Occipital lobe (tissue), 2 donors: ENCODE measurements around the gene AMOTL1. TPM values are rescaled to one million over a fixed set of nuclear protein-coding genes. Genes with fewer than 3 reads are reported as not detected.
A peak's percentile ranks its signal among the peaks of the same experiment; 100 is the strongest.

Experiments used
- DNase-seq: peaks from one replicate; lab custom pipeline; 2025; lab: John Stamatoyannopoulos, UW
- total RNA-seq: library from RNA; depleted of rRNA; stranded (reverse); fragments of >200 nt; gene quantifications from one replicate; pipeline ENCODE4 v1.2.3, GENCODE V29; 2014

Gene AMOTL1, protein sequence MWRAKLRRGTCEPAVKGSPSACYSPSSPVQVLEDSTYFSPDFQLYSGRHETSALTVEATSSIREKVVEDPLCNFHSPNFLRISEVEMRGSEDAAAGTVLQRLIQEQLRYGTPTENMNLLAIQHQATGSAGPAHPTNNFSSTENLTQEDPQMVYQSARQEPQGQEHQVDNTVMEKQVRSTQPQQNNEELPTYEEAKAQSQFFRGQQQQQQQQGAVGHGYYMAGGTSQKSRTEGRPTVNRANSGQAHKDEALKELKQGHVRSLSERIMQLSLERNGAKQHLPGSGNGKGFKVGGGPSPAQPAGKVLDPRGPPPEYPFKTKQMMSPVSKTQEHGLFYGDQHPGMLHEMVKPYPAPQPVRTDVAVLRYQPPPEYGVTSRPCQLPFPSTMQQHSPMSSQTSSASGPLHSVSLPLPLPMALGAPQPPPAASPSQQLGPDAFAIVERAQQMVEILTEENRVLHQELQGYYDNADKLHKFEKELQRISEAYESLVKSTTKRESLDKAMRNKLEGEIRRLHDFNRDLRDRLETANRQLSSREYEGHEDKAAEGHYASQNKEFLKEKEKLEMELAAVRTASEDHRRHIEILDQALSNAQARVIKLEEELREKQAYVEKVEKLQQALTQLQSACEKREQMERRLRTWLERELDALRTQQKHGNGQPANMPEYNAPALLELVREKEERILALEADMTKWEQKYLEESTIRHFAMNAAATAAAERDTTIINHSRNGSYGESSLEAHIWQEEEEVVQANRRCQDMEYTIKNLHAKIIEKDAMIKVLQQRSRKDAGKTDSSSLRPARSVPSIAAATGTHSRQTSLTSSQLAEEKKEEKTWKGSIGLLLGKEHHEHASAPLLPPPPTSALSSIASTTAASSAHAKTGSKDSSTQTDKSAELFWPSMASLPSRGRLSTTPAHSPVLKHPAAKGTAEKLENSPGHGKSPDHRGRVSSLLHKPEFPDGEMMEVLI
- 34.6 TPM for total RNA-seq

DNA sequence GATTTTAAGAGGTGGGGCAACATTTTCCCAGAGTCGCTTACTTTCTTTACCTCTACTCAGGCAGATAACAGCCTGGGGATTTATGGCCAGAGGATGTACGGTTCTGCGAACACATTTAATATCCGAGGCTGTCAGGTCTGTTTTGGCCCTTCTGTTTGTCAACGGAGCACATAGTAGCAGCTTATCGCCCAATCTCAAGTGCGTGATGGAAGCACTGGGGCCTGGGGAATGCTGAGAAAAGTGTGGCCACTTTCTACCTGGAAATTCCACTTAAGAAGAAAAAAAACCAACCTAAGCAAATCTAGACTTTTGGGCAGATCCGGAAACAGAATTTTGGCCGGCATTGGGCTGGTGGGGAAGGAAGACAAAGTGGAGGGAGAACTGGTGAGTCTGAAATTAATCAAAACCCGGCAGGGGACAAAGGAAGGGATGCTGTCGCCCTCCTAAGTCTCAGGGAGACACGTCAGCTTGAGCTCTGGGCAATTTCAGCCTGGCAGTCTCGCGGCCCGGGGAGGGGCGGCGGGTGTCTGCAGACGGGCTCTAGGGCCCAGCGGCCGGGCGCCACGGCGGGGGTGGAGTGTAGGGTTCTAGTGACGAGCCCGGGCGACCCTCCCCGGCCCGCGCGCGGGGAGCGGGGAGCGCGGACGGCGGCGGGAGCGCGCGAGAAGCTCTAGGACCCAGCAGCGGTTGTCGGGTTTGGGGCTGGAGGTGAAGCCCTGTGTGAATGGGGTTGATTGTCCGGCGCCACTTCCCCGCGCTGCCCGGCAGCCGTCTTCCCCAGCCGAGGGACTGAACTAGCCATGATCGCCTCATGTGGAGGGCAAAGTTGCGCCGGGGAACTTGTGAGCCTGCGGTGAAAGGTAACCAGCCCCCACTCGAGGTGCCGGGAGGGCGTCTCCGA is at the start of gene AMOTL1:
AMOTL1 (plus strand) TSS at position 656 of the 901 bp plus-strand sequence; CDS start at position 812, 156 bp downstream.
- peak; percentile 72 for DNase-seq

DNA sequence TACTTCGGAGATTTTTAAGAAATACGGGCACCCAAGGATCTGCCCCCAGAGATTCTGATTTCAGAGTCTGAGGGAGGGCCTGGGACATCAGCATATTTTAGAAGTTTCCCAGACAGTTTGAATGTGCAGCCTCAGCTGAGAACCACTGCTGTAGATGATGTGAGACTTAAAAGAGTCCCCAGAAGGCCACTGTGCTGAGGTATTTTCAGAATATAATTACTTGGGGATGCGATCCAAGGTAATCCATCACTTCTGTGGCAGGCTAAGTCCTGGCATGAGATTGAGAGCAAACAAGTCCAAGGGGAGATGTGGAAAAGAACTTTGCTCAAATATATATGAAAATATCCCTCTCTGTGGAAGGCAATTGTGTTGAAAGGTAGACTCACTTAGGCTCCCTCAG is 48.3 kb upstream of the AMOTL1 start:
- DNase-seq: no peak

DNA sequence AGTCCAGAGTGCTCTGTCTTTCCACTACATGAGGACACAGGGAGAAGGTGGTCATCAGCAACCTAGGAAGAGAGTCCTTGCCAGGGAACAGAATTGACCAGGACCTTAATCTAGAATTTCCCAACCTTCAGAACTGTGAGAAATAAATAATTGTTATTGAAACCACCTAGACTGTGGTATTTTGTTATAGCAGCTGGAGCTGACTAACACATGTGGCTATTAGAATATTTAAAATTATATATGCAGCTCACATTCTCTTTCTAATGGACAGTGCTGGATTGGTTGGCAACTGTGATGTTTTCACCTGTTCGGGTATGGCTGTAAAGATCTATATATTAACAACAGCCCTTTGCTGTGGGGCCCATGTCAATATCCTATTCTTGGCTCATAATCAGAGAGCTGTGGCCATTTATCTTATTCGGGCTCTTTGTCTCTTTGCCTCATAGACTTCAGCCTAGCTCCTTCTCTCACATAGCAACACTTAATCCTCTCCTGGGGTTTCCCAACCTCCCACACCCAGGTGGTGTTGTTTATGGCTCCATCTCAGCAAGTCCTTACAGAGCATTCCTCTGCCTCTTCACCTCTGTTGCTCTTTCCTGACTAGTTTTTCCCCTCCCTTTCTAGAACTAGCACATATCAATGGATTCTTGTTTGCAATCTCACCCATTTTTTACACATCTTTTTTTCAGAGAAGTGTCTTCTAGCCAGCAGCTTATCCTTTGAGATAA is 46.4 kb upstream of the AMOTL1 start:
- DNase-seq: no peak

DNA sequence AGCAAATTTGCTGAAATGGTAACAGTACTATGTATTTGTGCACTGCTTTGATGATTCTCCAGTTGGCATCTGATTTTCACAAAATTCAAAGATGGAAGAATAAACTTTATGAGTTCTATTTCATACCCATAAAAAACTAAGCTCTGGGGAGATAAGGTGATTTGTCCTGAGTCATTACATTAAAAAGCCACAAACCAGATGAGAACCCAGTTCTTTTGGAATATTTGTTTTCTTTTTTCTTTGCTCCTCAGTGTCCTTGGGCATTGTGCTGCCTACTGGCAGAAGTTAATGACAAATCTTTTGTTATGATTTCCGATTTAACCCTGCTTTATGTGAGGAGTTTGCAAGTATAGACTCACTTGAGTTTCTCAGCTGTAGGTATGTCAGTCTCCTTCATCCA is 45.4 kb upstream of the AMOTL1 start:
- no peak for DNase-seq

DNA sequence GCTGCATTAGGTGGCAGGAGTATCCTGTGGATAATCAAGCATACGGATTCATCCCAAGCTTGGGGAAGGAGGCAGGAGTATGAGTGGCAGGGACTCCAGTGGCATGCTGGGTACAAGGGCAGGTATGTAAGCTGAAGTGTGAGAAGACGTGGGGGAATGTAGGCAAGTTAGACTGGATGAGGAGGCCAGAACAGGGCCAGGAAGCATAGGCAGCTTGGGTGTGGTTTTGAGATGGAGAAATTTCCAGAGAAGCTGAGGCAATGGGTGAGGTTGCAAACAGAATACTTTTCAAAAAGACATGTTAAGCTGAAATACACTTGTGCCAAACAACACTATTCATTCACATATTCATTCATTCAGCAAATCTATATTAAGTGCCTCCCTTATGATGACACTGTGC is 43.1 kb upstream of the AMOTL1 start:
- no peak for DNase-seq

DNA sequence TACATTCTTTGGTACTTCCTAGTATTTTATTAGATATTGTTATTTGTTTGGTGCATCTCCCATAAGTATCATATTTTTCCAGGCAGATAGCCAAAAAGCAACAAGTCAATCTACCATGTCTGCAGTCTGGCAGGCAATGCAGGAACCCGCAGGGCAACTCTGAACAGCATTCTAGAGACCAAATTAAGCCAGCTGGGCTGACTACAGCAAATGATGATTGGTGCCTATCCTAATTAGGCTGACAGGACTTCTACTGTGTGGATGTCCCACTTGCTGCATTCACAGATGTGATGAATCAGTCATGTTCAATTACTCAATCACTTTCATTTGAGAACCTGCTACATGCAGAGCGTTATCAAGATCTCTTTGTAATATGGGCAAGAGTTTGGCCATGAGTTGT is 40.3 kb upstream of the AMOTL1 start:
- DNase-seq: no peak

DNA sequence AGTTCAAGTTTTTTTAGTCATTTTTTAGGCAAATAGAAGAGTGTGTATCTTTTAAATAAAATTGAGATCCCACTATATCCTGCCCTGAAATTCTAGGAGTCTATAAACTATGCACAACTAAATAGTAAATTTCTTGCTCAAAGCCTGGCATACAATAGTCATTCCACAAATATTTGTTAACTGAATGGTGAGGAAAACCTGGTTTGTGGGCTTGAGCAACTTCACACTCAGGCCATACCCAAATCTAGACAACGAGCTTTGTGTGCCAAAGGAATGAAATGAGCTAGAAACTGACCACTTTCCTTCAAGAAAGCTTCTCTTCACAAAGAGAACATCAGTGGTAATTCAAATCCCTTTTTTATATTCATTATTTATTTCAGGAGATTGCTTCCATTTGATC is 39.6 kb upstream of the AMOTL1 start:
- DNase-seq: no peak

DNA sequence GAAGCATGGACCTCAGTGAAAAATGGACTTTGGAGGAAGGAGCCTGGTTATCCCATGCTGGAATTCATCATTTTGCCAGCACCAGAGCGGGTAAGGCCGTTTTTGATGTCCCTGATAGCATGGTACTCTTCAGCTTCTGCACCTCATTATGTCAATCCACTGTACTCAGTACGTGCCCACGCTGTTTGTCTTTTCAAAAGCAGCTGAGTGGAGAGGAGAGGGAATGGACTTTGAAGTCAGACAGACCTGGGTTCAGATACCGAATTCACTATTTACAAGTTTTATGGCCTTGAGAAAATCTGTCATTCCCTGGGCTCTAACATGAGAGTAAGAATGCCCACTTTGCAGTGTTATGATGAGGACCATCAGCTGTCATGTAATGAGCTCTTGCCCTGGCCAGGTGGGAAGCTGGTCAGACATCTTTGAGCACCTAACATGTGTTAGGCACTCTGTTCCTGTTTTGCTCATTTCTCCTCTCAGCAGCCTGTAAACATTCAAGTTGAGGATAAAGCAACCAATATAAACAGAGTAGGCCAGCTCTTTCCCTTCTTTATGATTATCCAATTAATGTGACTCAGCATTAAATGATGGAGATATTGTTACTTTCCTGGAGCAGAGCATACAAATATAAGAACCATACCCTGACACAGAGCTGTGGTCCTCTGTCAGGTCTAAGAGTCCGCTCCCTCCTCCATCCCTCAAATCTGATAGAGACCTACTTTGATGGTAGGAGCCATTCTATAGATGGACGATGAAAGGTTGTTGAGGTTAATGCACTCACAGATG is 39.0 kb upstream of the AMOTL1 start:
- DNase-seq: no peak

DNA sequence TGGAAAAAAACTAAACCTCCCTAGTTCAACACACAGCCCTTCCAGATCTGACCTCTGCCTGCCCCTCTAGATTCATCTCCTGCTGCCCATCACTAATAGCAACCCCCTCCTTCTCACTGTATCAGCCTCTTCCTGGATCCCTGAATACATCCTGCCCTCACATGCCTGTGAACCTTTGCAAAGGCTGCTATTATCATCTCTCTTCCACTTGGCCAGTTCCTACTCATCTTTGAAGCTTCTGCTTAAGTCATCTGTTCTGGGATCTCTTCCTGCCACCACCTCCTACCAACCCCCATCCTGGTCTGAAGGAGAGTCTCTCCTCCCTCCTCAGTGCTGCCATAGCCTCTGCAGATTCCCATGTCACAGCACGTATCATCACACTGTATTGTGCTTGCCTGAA is 38.0 kb upstream of the AMOTL1 start:
- no peak for DNase-seq

DNA sequence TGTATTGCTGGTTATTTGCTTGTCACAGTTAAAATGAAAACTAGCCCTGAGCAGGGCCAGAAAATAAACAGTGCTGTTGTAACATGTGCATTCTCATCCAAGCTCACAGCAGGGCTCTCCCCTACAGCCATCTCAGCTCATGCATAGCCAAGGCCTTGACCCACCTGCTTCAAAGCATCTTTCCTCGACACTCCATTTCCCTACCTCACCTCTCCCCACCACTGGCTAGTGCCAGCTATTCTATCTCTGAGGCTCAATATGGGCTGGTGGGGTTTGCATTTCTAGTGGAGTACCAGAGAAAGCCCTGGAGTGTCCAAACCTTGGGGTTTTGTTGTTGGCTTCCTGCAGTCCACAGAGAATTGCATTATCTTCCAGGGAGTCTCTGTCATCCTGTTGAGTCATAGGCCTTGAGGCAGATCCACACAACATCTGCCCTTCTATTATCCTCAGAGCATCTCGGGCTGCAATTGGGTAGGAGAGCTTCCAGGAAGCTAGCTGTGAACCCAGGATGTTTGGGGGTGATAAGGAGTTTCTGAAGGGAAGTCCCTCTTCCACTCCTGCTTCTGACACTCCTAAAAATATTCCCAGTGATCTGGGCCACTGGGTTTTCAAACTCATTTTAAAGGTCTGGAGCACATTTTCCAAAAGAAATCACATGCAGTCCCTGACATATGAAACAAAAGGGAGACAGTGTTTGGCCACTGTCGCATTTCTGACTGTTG is 36.1 kb upstream of the AMOTL1 start:
- DNase-seq: no peak

DNA sequence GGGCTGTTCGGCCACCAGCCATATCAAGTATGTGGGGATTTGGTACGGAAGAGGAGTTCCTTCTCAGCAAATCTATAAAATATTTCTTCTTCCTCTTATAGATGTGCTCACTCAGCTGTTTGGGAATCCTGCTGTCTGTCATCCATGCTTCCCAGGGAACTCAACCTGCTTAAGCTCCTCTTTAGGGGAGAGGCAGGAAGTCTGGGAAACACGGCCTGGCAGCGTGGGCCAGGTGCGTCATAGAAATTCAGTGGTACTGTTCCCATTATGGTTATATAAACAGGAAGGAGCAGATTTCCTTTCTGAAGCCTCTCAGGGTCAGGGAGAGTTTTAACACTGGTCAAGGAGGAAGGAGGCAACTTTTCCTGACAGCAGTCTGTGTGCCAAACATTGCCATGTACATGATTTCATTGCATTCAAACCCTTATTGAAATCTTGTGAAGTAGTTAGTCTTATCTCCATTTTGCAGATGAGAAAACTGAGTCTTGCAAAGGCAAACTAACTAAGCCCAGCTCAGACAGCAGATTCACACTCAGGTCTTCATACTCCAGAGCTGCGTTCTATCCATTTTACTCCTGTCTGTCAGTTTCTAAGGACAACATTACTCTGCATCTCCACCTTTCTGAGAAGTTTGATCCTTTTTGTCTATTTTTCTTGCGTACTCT is 35.4 kb upstream of the AMOTL1 start:
- no peak for DNase-seq

DNA sequence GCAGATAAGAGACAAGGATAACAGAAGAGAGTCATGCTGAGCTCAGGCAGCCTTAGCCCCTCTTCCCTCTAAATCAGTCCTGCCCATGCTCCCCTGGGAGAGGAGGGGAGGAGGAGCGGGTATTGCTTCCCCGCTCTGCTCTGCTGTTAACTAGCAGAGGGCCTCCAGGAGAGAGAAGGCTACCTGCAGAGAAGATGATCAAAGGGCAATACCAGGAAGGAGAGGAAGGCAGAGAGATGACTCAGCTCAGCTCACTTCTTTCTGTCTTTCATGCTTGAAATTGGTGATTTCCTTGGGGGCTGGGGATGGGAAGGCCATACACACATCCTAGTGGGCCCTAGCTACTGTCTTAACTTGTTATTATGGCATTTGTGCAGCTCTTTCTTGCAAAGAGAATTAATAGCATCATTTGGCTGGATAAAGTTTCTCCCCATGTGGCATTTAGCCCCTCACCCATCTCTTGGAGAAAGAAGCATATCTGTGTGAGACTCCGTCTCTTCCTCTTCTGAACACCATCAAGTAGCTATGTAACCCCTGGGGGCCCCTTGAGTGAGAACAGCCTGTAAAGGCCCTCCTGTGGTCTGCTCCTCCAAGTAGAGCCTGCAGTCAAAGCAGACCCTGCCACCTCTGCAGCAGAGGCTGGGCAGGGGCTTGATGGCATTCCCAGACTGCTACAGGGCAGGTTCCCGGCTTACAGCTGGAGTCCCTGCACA is 33.4 kb upstream of the AMOTL1 start:
- no peak for DNase-seq

DNA sequence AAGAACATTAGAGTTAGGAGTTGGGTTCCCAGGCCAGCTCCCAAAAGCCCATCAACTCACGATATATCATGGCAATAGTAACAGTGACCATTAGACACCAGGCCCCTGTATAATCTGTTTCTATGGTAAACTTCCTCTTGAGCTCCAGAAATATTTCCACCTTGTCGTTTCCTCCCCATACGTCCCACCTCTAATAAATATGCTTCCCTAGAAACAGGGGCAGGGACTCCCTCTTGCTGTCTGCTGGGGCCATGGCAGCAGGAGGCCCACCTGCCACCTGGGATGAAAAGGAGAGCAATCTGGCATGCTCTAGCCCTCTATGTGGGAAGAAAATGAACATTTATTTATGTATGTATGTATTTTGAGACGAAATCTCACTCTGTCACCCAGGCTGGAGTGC is 32.2 kb upstream of the AMOTL1 start:
- DNase-seq: no peak

DNA sequence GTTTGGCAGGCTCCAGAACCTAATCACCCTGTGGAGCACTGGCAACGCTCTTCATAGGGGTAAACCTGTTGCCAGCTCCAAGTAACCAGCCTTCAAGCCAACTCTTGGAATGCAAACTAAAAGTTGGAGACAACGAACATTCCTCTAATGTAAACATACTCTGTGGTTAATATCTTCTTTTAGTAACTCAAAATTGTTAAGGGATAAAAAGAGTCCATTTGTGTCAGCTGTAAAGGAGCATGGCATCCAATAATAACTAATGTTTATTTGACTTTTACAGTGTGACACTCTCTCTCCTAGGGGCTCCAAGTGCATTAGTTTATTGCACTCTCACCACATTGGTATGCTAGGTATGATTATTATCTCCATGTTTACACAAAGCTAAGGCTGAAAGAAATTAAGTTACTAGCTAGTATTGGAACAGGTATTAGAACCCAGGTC is 31.0 kb upstream of the AMOTL1 start:
- no peak for DNase-seq

DNA sequence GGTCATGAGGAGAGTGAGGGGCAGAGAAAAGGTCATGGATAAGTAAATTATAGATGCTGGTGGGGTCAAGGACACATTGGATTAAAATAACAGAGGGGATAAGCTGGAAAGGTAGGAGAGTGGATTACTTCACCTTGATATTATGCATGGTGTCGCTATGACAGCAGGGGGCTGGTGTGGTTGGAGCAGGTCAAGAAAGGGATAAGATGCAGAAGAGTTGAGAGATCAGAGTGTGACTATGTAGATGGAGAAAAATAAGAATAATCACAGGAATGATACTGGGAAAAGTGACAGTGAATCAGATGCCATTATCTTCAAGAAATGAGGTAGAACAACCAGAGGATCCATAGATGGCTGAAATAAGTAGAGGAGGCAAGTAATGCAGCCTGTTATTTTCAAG is 29.4 kb upstream of the AMOTL1 start:
- DNase-seq: no peak

DNA sequence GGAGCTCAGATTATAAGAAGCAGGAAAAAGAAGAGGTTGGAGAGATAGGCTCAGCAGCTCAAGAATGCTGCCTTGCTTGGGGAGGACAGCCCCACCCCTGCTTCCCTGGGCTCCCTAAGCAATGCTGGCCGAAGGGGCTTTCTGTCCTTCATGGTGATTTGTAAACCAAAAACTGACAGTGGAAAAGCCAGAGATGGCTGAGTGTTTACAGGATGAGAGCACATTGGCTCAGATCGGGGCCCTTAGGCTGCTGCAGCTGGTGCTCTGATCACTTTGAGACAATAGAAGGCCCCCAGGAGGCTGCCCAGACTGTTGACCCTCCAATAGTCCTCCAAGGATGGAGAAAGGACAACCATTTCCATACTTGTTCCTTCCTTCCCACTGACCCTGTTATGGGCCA is 28.8 kb upstream of the AMOTL1 start:
- DNase-seq: no peak

DNA sequence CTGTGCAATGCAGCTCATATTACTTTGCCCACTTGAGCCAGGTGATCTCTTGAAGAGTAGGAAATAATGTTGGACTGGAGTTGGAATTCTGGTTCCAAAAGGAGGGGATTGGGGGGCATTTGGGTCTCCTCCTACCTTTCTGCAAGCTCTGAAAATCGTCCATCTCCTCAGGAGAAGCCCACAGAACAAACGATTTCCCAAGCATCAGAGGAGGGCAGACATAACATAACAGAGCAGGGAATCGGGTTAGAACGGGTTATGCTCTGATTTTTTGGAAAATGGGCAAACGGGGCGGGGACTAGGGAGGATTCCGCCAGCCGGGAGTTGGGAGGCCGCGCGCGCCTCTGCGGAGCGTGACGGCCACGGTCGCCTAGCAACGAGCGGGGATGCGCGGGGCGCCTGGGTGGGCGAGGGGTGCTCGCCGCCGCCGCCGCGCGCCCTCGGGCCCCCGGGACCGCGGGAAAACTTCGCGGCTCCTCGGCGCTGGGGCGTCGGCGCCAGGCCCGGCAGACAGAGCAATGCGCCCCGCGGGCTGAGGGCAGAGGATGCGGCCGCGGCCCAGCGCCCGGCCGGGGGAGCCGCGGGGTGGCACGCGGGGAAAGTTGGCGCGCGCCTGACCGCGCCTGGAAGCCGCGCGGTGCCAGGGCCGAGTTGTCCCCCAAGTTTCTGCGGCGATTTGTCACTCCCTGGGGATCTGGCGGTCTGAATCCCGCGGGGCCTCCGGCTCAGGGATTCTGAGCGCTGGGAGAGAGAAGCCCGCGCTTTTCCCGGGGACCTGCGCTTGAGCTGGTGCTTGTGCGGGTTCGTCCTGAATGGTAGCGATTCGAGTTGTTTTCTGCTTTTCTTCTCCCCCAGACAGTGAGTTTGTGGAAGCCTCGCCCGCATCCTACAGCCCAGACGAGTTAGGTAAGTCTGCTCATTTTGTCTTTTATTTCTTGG is 27.8 kb upstream of the AMOTL1 start:
- peak; percentile 35 for DNase-seq
